GM12878 (cell line): ENCODE data around the gene TSEN34. TPM values are rescaled to one million over a fixed set of nuclear protein-coding genes. Genes with fewer than 3 reads are reported as not detected.

Experiments
- ATF7 ChIP-seq: fragments of 450-650 bp; IDR thresholded peaks from 2 replicates; pipeline ENCODE4 v1.6.1; 2016; ENCODE audit warnings: low read depth, mild to moderate bottlenecking
- BMI1 ChIP-seq: fragments of 450-650 bp; IDR thresholded peaks from 2 replicates; pipeline ENCODE4 v1.6.1; 2016; ENCODE audit warnings: mild to moderate bottlenecking, moderate library complexity, borderline replicate concordance
- CBFB ChIP-seq: IDR thresholded peaks from 2 replicates; pipeline ENCODE4 v1.6.1; 2016; ENCODE audit warnings: antibody characterized with exemption, low read depth
- CBX5 ChIP-seq: sonication (generic); IDR thresholded peaks from 2 replicates; pipeline ENCODE4 v1.6.1; 2016; ENCODE audit warnings: low read depth, moderate library complexity, mild to moderate bottlenecking, inconsistent platforms
- CREM ChIP-seq: IDR thresholded peaks from 2 replicates; pipeline ENCODE4 v1.6.1; 2014; ENCODE audit warnings: antibody characterized with exemption, low read depth
- DPF2 ChIP-seq: fragments of 450-650 bp; IDR thresholded peaks from 2 replicates; pipeline ENCODE4 v1.6.1; 2017; ENCODE audit warnings: mild to moderate bottlenecking
- ELK1 ChIP-seq: IDR thresholded peaks from 2 replicates; pipeline ENCODE4 v1.6.1; 2012; ENCODE audit warnings: low read depth, low read length, improper control_type of control experiment
- GABPA ChIP-seq: IDR thresholded peaks from 2 replicates; pipeline ENCODE4 v1.6.1; 2014; ENCODE audit warnings: antibody characterized with exemption, low read depth, mild to moderate bottlenecking, inconsistent platforms
- MTA2 ChIP-seq: fragments of 450-650 bp; IDR thresholded peaks from 2 replicates; pipeline ENCODE4 v1.6.1; 2016; ENCODE audit warnings: low read depth, mild to moderate bottlenecking, moderate library complexity
- MXI1 ChIP-seq: fragments of 150-350 bp; IDR thresholded peaks from 2 replicates; pipeline ENCODE4 v1.6.1; 2011; ENCODE audit warnings: low read depth, mild to moderate bottlenecking, inconsistent platforms, low read length, improper control_type of control experiment
- POU2F2 ChIP-seq: IDR thresholded peaks from 3 replicates; pipeline ENCODE4 v1.6.1; 2011; ENCODE audit warnings: low read depth, mild to moderate bottlenecking, low read length, borderline replicate concordance
- RELA ChIP-seq: fragments of 450-650 bp; IDR thresholded peaks from 2 replicates; pipeline ENCODE4 v1.8.0; 2014; ENCODE audit warnings: borderline replicate concordance; ENCODE audit not compliant: partially characterized antibody
- RUNX3 ChIP-seq: IDR thresholded peaks from 2 replicates; pipeline ENCODE4 v1.6.1; 2012; ENCODE audit warnings: low read length, inconsistent platforms
- SIN3A ChIP-seq: IDR thresholded peaks from 2 replicates; pipeline ENCODE4 v1.6.1; 2012; ENCODE audit warnings: low read depth, low read length, improper control_type of control experiment
- SIX5 ChIP-seq: IDR thresholded peaks from 2 replicates; pipeline ENCODE4 v1.6.1; 2011; ENCODE audit warnings: mild to moderate bottlenecking, low read depth, low read length, moderate library complexity; ENCODE audit not compliant: severe bottlenecking
- SKIL ChIP-seq: fragments of 450-650 bp; IDR thresholded peaks from 2 replicates; pipeline ENCODE4 v1.6.1; 2017; ENCODE audit warnings: mild to moderate bottlenecking, low read depth, inconsistent platforms; ENCODE audit not compliant: poor library complexity, severe bottlenecking
- SMAD5 ChIP-seq: IDR thresholded peaks from 2 replicates; pipeline ENCODE4 v1.6.1; 2016; ENCODE audit warnings: antibody characterized with exemption, low read depth
- TAF1 ChIP-seq: IDR thresholded peaks from 2 replicates; pipeline ENCODE4 v1.6.1; 2011; ENCODE audit warnings: mild to moderate bottlenecking, low read depth, low read length, borderline replicate concordance
- TCF3 ChIP-seq: IDR thresholded peaks from 2 replicates; pipeline ENCODE4 v1.6.1; 2012; ENCODE audit warnings: low read depth, mild to moderate bottlenecking, low read length, borderline replicate concordance; ENCODE audit not compliant: insufficient read depth
- ZBTB40 ChIP-seq: fragments of 450-650 bp; IDR thresholded peaks from 2 replicates; pipeline ENCODE4 v1.6.1; 2016; ENCODE audit warnings: mild to moderate bottlenecking, moderate library complexity, borderline replicate concordance
- ZNF207 ChIP-seq: fragments of 450-650 bp; IDR thresholded peaks from 2 replicates; pipeline ENCODE4 v1.6.1; 2014; ENCODE audit warnings: antibody characterized with exemption, mild to moderate bottlenecking, borderline replicate concordance
- ZNF217 ChIP-seq: fragments of 450-650 bp; IDR thresholded peaks from 2 replicates; pipeline ENCODE4 v1.6.1; 2017; ENCODE audit warnings: antibody characterized with exemption, mild to moderate bottlenecking
- ZZZ3 ChIP-seq: IDR thresholded peaks from 2 replicates; pipeline ENCODE4 v1.6.1; 2011; ENCODE audit warnings: low read depth; ENCODE audit not compliant: control insufficient read depth, insufficient read length
- polyA plus RNA-seq, 11 experiments: library from polyadenylated mRNA; depleted of rRNA in 4 of 11; unstranded in 6 of 11; stranded (reverse) in 5 of 11; fragments of >200 nt; fragmentation: Nextera tagmentation in 4 of 11; fragmentation: Illumina TruSeq in 1 of 11; extraction: Ambion mirVana in 4 of 11; extraction: Trizol in 1 of 11; gene quantifications; 1 replicate in 1 of 11; 2 replicates in 10 of 11; pipeline versions ENCODE4 v1.2.1 to v1.2.3, GENCODE V29; 2011 to 2016; ENCODE audit warnings: inconsistent platforms in 2 of 11, missing spikeins in 2 of 11, low read depth in 1 of 11
- total RNA-seq, 4 experiments: library from RNA; depleted of rRNA in 3 of 4; stranded (reverse); fragments of >200 nt in 3 of 4; fragmentation: Illumina TruSeq in 1 of 4; extraction: Trizol in 1 of 4; gene quantifications; 2 replicates each; pipeline versions ENCODE4 v1.2.1 to v1.2.3, GENCODE V29; 2013 to 2021

TSEN34 gene
- total and polyA plus RNA-seq, 10 of the 15 experiments (the other 5 are each of a cell fraction or from before 2014, with no cell fraction given): 1.0 to 35.9 (median 16.8) TPM

DNA sequence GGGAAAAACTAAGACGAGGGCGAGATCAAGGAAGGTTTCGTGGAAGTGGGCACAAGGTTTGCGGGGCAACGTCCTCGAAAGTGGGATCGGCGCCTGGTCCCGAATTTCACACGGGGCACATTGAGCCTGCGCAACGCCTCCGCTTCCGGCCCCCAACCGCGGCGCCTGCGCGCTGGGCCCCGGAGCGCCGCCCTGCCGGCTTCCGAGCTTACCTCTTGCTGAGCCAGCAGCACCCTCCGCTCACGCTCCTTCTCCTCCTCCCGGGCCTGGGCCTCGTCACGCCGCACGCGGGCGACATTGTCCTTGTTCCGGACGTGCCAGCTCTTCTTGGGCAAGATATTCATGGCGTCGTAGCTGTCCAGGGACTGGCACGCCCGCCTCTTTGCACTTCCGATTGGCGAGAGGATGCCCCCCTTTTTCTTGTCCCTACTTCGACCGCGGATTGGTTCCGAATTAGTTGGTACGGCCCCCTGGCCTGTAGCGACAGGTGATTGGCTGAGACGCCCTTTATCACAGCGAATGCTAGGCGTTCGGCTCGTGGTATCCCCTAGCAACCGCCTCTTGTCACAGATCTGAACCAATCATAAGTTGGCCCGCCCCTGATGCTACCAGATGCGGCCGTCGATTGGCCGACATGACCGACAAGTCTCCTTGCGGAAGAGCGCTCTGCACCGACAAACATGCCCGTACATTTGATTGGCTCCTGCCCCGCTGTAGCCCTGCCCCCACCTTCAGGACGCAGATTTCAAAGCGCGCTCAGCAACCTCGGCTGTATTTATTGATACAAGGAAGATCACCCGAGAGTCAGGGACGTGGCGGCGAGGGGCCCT lies 31.5 kb upstream of the TSEN34 start, which contains the start of gene LENG1 (continued):
- TF ChIP-seq ZBTB40 (peak; percentile 89), RELA (no peak), ATF7 (0 out of 2 replicates have a peak, but pooled peaks have one; percentile 21), TCF3 (peak; percentile 48; the same call in 1 of the 2 replicates), SMAD5 (peak; percentile 67; the same call in 1 of the 2 replicates), GABPA (peak; percentile 82), CREM (peak; percentile 70; the same call in 1 of the 2 replicates), SKIL (peak; percentile 80), MTA2 (no peak), POU2F2 (peak; percentile 82), TAF1 (peak; percentile 65; the same call in 1 of the 2 replicates), RUNX3 (peak; percentile 59), BMI1 (peak; percentile 100), DPF2 (peak; percentile 59), ELK1 (peak; percentile 55), ZNF207 (peak; percentile 95), MXI1 (peak; percentile 98), CBFB (0 out of 2 replicates have a peak, but pooled peaks have one; percentile 15), ZNF217 (no peak), CBX5 (no peak), ZZZ3 (no peak), SIN3A (peak; percentile 99), SIX5 (peak; percentile 32)
